Thoracic aorta (tissue), 2 donors: Measurements from ENCODE around the gene OSBPL1A. TPM values are rescaled to one million over a fixed set of nuclear protein-coding genes. Genes with fewer than 3 reads are reported as not detected.

Experiments
- ATAC-seq: fragments of 150-250 bp; one replicate; pipeline ENCODE4 v1.8.0; 2017; ENCODE audit warnings: low read depth; ENCODE audit not compliant: insufficient number of reproducible peaks, low FRiP score
- DNase-seq: peaks from one replicate; pipeline ENCODE4 v3.0.0-alpha.2; 2020; ENCODE audit warnings: low spot score
- H3K27ac ChIP-seq, 2 donors: fragments of 200-600 bp; sonication (generic); 1 replicate in 1 of 2; 2 replicates in 1 of 2; pipeline ENCODE4 v1.5.1; 2016; ENCODE audit warnings: mild to moderate bottlenecking in 2 of 2, moderate library complexity in 2 of 2
- H3K27me3 ChIP-seq: fragments of 200-600 bp; sonication (generic); replicated peaks from 2 replicates; pipeline ENCODE4 v1.6.0; 2016; ENCODE audit warnings: mild to moderate bottlenecking; ENCODE audit not compliant: insufficient read depth
- H3K36me3 ChIP-seq: fragments of 200-600 bp; sonication (generic); one replicate; pipeline ENCODE4 v1.5.1; 2016
- H3K4me1 ChIP-seq, 2 donors: fragments of 200-600 bp; sonication (generic); 1 replicate in 1 of 2; 2 replicates in 1 of 2; pipeline versions ENCODE4 v1.5.1 to v1.6.0; 2016; ENCODE audit warnings: low read depth in 2 of 2, mild to moderate bottlenecking in 1 of 2; ENCODE audit not compliant: control insufficient read depth in 1 of 2
- H3K4me3 ChIP-seq: fragments of 200-600 bp; sonication (generic); 2 replicates; pipeline ENCODE4 v1.5.1; 2016; ENCODE audit warnings: mild to moderate bottlenecking
- H3K9me3 ChIP-seq: fragments of 200-600 bp; sonication (generic); 2 replicates; pipeline ENCODE4 v1.5.1; 2016
- total RNA-seq, 2 donors: library from RNA; depleted of rRNA; stranded (reverse); fragments of >200 nt; gene quantifications; one replicate each; pipeline versions ENCODE4 v1.1.0 to v1.2.3, GENCODE V29; 2016
- TF ChIP-seq, protein P1 (sequence below): fragments of 200-600 bp; sonication (generic); IDR thresholded peaks from one replicate; pipeline ENCODE4 v1.5.1; 2019; ENCODE audit warnings: antibody characterized with exemption

OSBPL1A gene
- total RNA-seq, 2 donors from 2014 or later: 35.1 to 53.7 TPM

DNA sequence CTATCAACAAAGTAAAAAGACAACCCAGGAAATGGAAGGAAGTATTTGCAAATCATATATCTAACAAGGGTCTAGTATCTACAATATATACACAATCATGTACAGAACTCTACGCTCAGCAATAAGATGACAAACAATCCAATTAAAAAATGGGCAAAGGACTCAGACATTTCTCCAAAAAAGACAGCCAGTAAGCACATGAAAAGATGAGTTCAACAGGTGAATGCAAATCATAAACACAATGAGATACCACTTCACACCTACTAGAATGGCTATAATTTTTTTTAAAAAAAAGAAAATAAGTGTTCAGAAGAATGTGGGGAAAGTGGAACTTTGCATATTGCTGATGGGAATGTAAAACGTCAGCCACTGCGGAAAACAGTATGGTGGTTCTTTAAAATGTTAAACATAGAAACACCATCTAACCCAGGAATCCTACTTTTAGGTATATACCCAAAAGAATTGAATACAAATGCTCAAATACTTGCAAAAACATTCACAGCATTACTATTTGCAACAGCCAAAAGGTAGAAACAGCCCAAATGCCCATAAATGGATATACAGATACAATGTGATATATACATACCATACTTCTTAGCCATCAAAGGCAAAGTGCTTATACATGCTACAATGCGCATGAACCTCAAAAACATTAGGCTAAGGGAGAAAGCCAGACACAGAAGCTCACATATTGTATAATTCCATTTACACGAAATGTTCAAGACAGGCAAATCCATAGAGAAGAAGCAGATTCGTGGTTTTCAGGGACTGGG is 137.6 kb downstream of the OSBPL1A start:
- DNase-seq: no peak
- H3K27me3 ChIP-seq: no peaks in the 10 kb centered on the region
- no peak for ATAC-seq
- no peaks in the 10 kb centered on the region for H3K36me3 ChIP-seq
- H3K9me3 ChIP-seq: no peaks in the 10 kb centered on the region
- no peak overlapping the region for H3K27ac ChIP-seq
- TF ChIP-seq, protein P1, sequence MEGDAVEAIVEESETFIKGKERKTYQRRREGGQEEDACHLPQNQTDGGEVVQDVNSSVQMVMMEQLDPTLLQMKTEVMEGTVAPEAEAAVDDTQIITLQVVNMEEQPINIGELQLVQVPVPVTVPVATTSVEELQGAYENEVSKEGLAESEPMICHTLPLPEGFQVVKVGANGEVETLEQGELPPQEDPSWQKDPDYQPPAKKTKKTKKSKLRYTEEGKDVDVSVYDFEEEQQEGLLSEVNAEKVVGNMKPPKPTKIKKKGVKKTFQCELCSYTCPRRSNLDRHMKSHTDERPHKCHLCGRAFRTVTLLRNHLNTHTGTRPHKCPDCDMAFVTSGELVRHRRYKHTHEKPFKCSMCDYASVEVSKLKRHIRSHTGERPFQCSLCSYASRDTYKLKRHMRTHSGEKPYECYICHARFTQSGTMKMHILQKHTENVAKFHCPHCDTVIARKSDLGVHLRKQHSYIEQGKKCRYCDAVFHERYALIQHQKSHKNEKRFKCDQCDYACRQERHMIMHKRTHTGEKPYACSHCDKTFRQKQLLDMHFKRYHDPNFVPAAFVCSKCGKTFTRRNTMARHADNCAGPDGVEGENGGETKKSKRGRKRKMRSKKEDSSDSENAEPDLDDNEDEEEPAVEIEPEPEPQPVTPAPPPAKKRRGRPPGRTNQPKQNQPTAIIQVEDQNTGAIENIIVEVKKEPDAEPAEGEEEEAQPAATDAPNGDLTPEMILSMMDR: no peak
- no peaks in the 10 kb centered on the region for H3K4me1 ChIP-seq
- no peak overlapping the region for H3K4me3 ChIP-seq

DNA sequence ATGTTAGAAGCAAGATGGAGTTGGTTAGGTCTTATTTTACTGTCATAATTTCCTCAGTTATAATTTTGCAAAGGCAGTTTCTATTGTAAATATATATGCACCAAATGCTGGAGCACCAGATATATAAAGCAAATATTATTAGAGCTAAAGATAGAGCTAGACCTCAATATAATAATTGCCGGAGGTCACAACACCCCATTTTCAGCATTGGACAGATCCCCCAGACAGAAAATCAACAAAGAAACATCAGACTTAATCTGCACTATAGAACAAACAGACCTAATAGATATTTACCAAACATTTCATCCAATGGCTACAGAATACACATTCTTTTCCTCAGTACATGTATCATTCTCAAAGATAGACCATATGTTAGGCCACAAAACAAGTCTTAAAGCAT is 143.6 kb downstream of the OSBPL1A start:
- DNase-seq: no peak
- Histone ChIP-seq H3K4me3 (no peak overlapping the region), H3K36me3 (no peaks in the 10 kb centered on the region), H3K4me1 (no peaks in the 10 kb centered on the region), H3K9me3 (no peaks in the 10 kb centered on the region), H3K27me3 (no peaks in the 10 kb centered on the region), H3K27ac (no peak overlapping the region)
- no peak for ATAC-seq
- TF ChIP-seq, protein P1: no peak

DNA sequence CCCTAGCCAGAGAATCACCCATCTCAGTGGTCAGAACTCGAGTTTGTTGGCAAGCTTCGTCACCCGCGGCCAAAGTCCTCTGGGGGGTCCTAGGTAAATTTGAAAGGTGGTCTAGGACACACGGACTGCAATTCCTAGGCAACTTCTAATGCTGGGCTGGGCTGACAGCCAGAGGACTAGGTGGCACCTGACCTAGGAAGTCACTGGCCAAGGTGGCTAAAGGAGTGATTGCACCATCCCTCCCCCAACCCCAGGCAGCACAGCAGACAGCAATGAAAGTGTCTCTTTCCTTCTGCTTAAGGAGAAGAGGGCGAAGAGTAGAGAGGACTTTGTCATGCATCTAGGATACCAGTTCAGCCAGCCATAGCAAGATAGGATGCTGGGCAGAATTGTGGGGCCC is 147.9 kb downstream of the OSBPL1A start:
- ATAC-seq: no peak
- no peak overlapping the region for H3K27ac ChIP-seq

DNA sequence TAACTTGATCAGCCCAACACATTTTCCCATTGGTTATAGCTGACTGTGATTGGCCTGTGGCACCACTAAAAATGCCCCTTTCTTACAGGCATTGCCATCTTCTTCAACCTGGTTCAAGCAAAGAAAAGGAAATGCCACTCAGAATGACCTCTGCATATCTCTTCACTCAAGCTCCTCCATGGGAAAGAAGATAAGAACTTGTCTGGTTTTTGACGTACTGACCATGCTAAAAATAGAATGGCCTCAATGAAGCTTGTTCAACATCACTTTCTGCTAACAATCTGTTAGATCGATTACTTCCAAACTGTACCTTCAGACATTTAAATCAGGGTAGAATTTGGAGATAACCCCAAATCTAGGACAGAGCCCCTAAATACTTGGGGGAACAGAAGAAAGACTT is 149.3 kb downstream of the OSBPL1A start:
- no peak for ATAC-seq
- TF ChIP-seq, protein P1: no peak
- H3K27me3 ChIP-seq: no peaks in the 10 kb centered on the region

More for the DNA sequence above, 147.9 kb downstream of the OSBPL1A start:
- no peaks in the 10 kb centered on the region for H3K36me3 ChIP-seq
- no peaks in the 10 kb centered on the region for H3K27me3 ChIP-seq
- DNase-seq: no peak
- TF ChIP-seq, protein P1: no peak
- no peaks in the 10 kb centered on the region for H3K4me1 ChIP-seq
- H3K9me3 ChIP-seq: no peaks in the 10 kb centered on the region
- H3K4me3 ChIP-seq: no peak overlapping the region

DNA sequence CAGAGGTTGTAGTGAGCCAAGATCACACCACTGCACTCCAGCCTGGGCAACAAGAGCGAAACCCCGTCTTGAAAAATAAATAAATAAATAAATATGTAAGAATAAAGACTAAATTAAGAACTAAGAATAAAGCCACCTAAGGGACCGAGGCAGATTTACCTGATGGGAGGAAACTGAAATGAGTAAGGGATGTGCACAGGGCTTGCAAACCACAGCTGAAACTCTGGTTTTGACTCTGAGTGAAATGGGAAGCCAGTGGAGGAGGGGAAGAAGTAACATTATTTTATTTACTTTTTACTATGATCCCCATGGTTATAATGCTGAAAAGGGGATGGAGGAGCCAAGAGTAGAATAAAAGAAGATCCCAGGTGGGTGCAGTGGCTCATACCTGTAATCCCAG is 151.5 kb downstream of the OSBPL1A start:
- DNase-seq (no peak), ATAC-seq (no peak)

More for the DNA sequence above, 149.3 kb downstream of the OSBPL1A start:
- H3K4me3 ChIP-seq: no peak overlapping the region
- no peaks in the 10 kb centered on the region for H3K36me3 ChIP-seq
- DNase-seq: no peak
- no peaks in the 10 kb centered on the region for H3K9me3 ChIP-seq
- no peak overlapping the region for H3K27ac ChIP-seq
- H3K4me1 ChIP-seq: no peaks in the 10 kb centered on the region

More for the DNA sequence above, 151.5 kb downstream of the OSBPL1A start:
- Histone ChIP-seq H3K27me3 (no peaks in the 10 kb centered on the region), H3K4me3 (no peak overlapping the region), H3K9me3 (no peaks in the 10 kb centered on the region), H3K27ac (no peak overlapping the region), H3K36me3 (no peaks in the 10 kb centered on the region), H3K4me1 (no peaks in the 10 kb centered on the region)
- TF ChIP-seq, protein P1: no peak
